Psoas muscle (tissue), 8 donors: ENCODE measurements around the gene LMTK2. TPM values are rescaled to one million over a fixed set of nuclear protein-coding genes. Genes with fewer than 3 reads are reported as not detected.

Experiments
- ATAC-seq, 4 donors: fragments of 200-7000 bp; cut with Tn5 transposase; one replicate each; pipeline ENCODE4 v1.9.1; 2020; ENCODE audit warnings: moderate library complexity in 3 of 4, mild to moderate bottlenecking in 2 of 4
- DNase-seq, 2 donors: peaks; one replicate each; pipeline ENCODE4 v3.0.0-alpha.2; 2020
- H3K27ac ChIP-seq: fragments of 200-600 bp; one replicate; pipeline ENCODE4 v1.8.0; 2022
- H3K27me3 ChIP-seq, 3 donors: fragments of 200-600 bp in 1 of 3; one replicate each; pipeline versions ENCODE4 v1.6.1 to v1.8.0; 2013 to 2022; ENCODE audit warnings: low read length in 2 of 3, mild to moderate bottlenecking in 2 of 3, moderate library complexity in 1 of 3; ENCODE audit not compliant: insufficient read depth in 3 of 3
- H3K36me3 ChIP-seq, 2 donors: fragments of 200-600 bp in 1 of 2; one replicate each; pipeline versions ENCODE4 v1.6.1 to v1.8.0; 2013 to 2022; ENCODE audit warnings: low read depth in 1 of 2, mild to moderate bottlenecking in 1 of 2, moderate library complexity in 1 of 2; ENCODE audit not compliant: insufficient read depth in 1 of 2
- H3K4me1 ChIP-seq: fragments of 200-600 bp; one replicate; pipeline ENCODE4 v1.8.0; 2022
- H3K4me3 ChIP-seq: fragments of 200-600 bp; one replicate; pipeline ENCODE4 v1.8.0; 2022; ENCODE audit warnings: mild to moderate bottlenecking
- H3K9me3 ChIP-seq: fragments of 200-600 bp; one replicate; pipeline ENCODE4 v1.8.0; 2022
- CTCF ChIP-seq: fragments of 200-600 bp; IDR thresholded peaks from one replicate; pipeline ENCODE4 v1.8.0; 2022; ENCODE audit warnings: antibody characterized with exemption
- WGBS, 3 donors: extraction: QIAGEN DNeasy Blood & Tissue Kit; methylation state at CpG; one replicate each; pipeline versions ENCODE4 v1.1.6 to v1.1.7; 2013; 5-methylcytosine and 5-hydroxymethylcytosine counted together
- intact Hi-C, 2 donors: fragments of 100-400 bp; cut with DNase I; formaldehyde crosslinking; loops; one replicate each; pipeline versions ENCODE4 v1.11.0 to v1.14.2; 2022
- polyA plus RNA-seq, 3 donors: library from polyadenylated mRNA; stranded (reverse); fragments of 200-250 nt; gene quantifications; one replicate each; pipeline ENCODE4 v1.2.3, GENCODE V29; 2013
- total RNA-seq, 4 donors: library from RNA; stranded (reverse); fragmentation: NEBNext Ultra II Directional in 2 of 4; extraction: Animal tissue kit (Norgen Biotek cat#: 25700) in 2 of 4; gene quantifications; one replicate each; pipeline versions ENCODE4 v1.2.1 to v1.2.4, GENCODE V29; 2021 to 2023
- donor health status: healthy with polysubstance abuse.
- donor health status: DM: no; HTN: no; CAD: no; lungs with moderate emphysema.
- donor health status: Bipolar disorder and iron deficiency.
- donor health status: healthy.
- donor health status: DM: yes; HTN: yes; CAD: no.
- donor health status: DM: no; HTN: no; CAD: no.
- donor health status: DM: no; HTN: no; CAD: no.
- donor health status: DM: yes; HTN: yes; CAD: no.

LMTK2 gene
- total and polyA plus RNA-seq, 7 donors, result 3.6 to 25.0 (median 13.5) TPM

GRCh38 chr7:98252425-98253054 is 145.9 kb downstream of the LMTK2 start:
- DNase-seq (no peak), ATAC-seq (peak; percentile 39 to 59 (median 45))
- Histone ChIP-seq H3K4me1 (peaks cover 17% of the 10 kb centered on the region), H3K27me3 (no peaks in the 10 kb centered on the region), H3K9me3 (no peaks in the 10 kb centered on the region), H3K4me3 (peak overlapping the region; percentile 84), H3K27ac (peak overlapping the region; percentile 84), H3K36me3 (peaks cover 0 to 22% of the 10 kb centered on the region in 2 donors)
- intact Hi-C loops, result loop anchor here in 1 of 2 donors (2.0 kb wide), 1 partner anchor 28 kb away; the partner anchor contains the start of gene BRI3
- no peak for TF ChIP-seq CTCF
- 21 to 26% (median 21%) methylated on average over 25 to 32 of the region's 32 CpGs for WGBS, 3 donors

GRCh38 chr7:98254516-98254915 is 147.9 kb downstream of the LMTK2 start:
- no peaks in the 10 kb centered on the region for H3K9me3 ChIP-seq
- 89 to 91% (median 90%) methylated on average over 4 of the region's 4 CpGs for WGBS, 3 donors
- peaks cover 14% of the 10 kb centered on the region for H3K4me1 ChIP-seq
- H3K27me3 ChIP-seq, result no peaks in the 10 kb centered on the region
- H3K36me3 ChIP-seq, result peaks cover 0 to 20% of the 10 kb centered on the region in 2 donors
- intact Hi-C loops, result no loop called here
- no peak for TF ChIP-seq CTCF
- H3K4me3 ChIP-seq, result no peak overlapping the region
- H3K27ac ChIP-seq, result no peak overlapping the region
- no peak for ATAC-seq
- no peak for DNase-seq

GRCh38 chr7:98254951-98255610 is 148.4 kb downstream of the LMTK2 start:
- no peaks in the 10 kb centered on the region for H3K27me3 ChIP-seq
- peaks cover 14% of the 10 kb centered on the region for H3K4me1 ChIP-seq
- no peak overlapping the region for H3K27ac ChIP-seq
- peaks cover 0 to 20% of the 10 kb centered on the region in 2 donors for H3K36me3 ChIP-seq
- TF ChIP-seq CTCF, result no peak
- intact Hi-C loops, result no loop called here
- DNase-seq (no peak), ATAC-seq (no peak)
- no peaks in the 10 kb centered on the region for H3K9me3 ChIP-seq
- no peak overlapping the region for H3K4me3 ChIP-seq
- WGBS, 3 donors, result 79 to 85% (median 83%) methylated on average over 11 of the region's 11 CpGs

GRCh38 chr7:98256431-98256830 is 149.8 kb downstream of the LMTK2 start:
- H3K36me3 ChIP-seq, result peaks cover 0 to 29% of the 10 kb centered on the region in 2 donors
- no peak for DNase-seq
- WGBS, 3 donors, result 93 to 96% (median 93%) methylated on average over 7 of the region's 7 CpGs
- H3K4me1 ChIP-seq, result peaks cover 7% of the 10 kb centered on the region
- no peak overlapping the region for H3K27ac ChIP-seq
- no peak for TF ChIP-seq CTCF
- no peak for ATAC-seq
- H3K27me3 ChIP-seq, result no peaks in the 10 kb centered on the region
- H3K9me3 ChIP-seq, result no peaks in the 10 kb centered on the region
- no peak overlapping the region for H3K4me3 ChIP-seq
- intact Hi-C loops, result no loop called here
